ENCODE results near the gene OLIG1. TPM values are rescaled to one million over a fixed set of nuclear protein-coding genes. Genes with fewer than 3 reads are reported as not detected.

OLIG1 gene
- total and polyA plus RNA-seq, 3 donors from 2014 or later, result 3.9 to 5.1 (median 4.3) TPM

DNA sequence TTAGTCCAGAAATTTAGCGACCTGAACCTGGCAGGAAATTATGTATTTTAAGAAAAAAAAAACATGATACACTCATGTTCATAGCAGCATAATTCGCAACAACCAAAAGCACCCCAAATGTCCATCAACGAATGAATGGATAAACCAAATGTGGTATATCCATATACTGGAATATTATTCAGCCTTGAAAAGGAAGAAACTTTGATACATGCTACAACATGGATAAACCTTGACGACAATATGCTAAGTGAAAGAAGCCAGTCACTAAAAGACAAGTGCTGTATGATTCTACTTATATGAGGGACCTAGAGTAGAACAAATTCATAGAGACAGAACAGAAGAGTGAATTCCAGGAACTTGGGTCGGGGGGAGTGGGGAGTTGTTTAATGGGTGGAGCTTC lies 698 bp upstream of the OLIG1 start:
- Histone ChIP-seq H3K9me3 (no peaks in the 10 kb centered on the region), H3K36me3 (ENCODE audit: low read depth, missing control alignments) (no peaks in the 10 kb centered on the region), H3K4me1 (no peaks in the 10 kb centered on the region), H3K4me3 (no peak overlapping the region), H3K27me3 (no peaks in the 10 kb centered on the region), H3K27ac (no peak overlapping the region)
- WGBS, 2 donors, result 56 to 62% methylated on average over 5 of the region's 5 CpGs
- DNase-seq, result no peak
- intact Hi-C loops (cut with DNase I; ENCODE audit: low total_unique reads), result no loop called here
- TF ChIP-seq POLR2A (IDR thresholded peaks at IDR 0.05), result no peak
- TF ChIP-seq, protein P1, sequence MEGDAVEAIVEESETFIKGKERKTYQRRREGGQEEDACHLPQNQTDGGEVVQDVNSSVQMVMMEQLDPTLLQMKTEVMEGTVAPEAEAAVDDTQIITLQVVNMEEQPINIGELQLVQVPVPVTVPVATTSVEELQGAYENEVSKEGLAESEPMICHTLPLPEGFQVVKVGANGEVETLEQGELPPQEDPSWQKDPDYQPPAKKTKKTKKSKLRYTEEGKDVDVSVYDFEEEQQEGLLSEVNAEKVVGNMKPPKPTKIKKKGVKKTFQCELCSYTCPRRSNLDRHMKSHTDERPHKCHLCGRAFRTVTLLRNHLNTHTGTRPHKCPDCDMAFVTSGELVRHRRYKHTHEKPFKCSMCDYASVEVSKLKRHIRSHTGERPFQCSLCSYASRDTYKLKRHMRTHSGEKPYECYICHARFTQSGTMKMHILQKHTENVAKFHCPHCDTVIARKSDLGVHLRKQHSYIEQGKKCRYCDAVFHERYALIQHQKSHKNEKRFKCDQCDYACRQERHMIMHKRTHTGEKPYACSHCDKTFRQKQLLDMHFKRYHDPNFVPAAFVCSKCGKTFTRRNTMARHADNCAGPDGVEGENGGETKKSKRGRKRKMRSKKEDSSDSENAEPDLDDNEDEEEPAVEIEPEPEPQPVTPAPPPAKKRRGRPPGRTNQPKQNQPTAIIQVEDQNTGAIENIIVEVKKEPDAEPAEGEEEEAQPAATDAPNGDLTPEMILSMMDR (IDR thresholded peaks at IDR 0.05), result no peak

DNA sequence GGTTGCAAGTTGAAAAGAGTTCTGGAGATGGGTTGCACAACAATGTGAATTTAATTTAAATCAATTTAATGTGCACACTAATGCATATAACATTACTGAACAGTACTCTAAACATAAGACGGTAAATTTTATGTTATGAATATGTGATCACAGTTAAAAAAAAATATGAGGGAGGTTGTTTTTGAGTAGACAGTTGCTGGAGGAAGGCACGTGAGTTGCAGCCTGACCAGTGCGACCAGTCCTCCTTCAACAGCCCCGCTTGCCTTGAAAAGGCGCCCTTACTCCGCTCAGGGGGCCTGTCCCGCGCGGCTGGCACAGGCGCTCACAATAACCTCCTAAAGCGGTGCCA lies 322 bp upstream of the OLIG1 start:
- no peak for DNase-seq
- intact Hi-C loops (cut with DNase I; ENCODE audit: low total_unique reads), result no loop called here
- Histone ChIP-seq H3K9me3 (no peaks in the 10 kb centered on the region), H3K27ac (no peak overlapping the region), H3K4me1 (no peaks in the 10 kb centered on the region), H3K27me3 (no peaks in the 10 kb centered on the region), H3K4me3 (peak overlapping the region in 1 of 2 donors; percentile 56), H3K36me3 (ENCODE audit: low read depth, missing control alignments) (no peaks in the 10 kb centered on the region)
- TF ChIP-seq, protein P1 (IDR thresholded peaks at IDR 0.05), result no peak
- no peak for TF ChIP-seq POLR2A (IDR thresholded peaks at IDR 0.05)
- WGBS, 2 donors, result 3 to 5% methylated on average over 11 of the region's 11 CpGs

DNA sequence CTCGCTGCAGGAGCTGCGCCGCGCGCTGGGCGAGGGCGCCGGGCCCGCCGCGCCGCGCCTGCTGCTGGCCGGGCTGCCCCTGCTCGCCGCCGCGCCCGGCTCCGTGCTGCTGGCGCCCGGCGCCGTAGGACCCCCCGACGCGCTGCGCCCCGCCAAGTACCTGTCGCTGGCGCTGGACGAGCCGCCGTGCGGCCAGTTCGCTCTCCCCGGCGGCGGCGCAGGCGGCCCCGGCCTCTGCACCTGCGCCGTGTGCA lies 730 bp downstream of the OLIG1 start:
- Histone ChIP-seq H3K27ac (no peak overlapping the region), H3K9me3 (no peaks in the 10 kb centered on the region), H3K4me1 (no peaks in the 10 kb centered on the region), H3K36me3 (ENCODE audit: low read depth, missing control alignments) (no peaks in the 10 kb centered on the region), H3K27me3 (no peaks in the 10 kb centered on the region), H3K4me3 (peak overlapping the region; percentile 24 to 58)
- no peak for DNase-seq
- no peak for TF ChIP-seq POLR2A (IDR thresholded peaks at IDR 0.05)
- TF ChIP-seq, protein P1 (IDR thresholded peaks at IDR 0.05), result no peak
- 2% methylated on average over 18 of the region's 44 CpGs; no CpG with 5 or more reads in 1 of the 2 donors for WGBS, 2 donors
- intact Hi-C loops (cut with DNase I; ENCODE audit: low total_unique reads), result no loop called here

DNA sequence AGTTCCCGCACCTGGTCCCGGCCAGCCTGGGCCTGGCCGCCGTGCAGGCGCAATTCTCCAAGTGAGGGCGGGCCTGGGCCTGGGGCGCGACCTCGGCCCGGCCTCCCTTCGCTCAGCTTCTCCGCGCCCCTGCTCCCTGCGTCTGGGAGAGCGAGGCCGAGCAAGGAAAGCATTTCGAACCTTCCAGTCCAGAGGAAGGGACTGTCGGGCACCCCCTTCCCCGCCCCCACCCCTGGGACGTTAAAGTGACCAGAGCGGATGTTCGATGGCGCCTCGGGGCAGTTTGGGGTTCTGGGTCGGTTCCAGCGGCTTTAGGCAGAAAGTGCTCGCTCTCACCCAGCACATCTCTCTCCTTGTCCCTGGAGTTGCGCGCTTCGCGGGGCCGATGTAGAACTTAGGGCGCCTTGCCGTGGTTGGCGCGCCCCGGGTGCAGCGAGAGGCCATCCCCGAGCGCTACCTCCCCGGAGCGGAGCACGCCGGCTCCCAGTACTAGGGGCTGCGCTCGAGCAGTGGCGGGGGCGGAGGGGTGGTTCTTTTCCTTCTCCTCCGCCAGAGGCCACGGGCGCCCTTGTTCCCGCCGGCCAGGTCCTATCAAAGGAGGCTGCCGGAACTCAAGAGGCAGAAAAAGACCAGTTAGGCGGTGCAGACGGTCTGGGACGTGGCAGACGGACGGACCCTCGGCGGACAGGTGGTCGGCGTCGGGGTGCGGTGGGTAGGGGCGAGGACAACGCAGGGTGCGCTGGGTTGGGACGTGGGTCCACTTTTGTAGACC lies 1.2 kb downstream of the OLIG1 start:
- no peak for TF ChIP-seq POLR2A (IDR thresholded peaks at IDR 0.05)
- TF ChIP-seq, protein P1 (IDR thresholded peaks at IDR 0.05), result no peak
- Histone ChIP-seq H3K27me3 (no peaks in the 10 kb centered on the region), H3K4me3 (peak overlapping the region; percentile 24 to 58), H3K27ac (no peak overlapping the region), H3K9me3 (no peaks in the 10 kb centered on the region), H3K4me1 (no peaks in the 10 kb centered on the region), H3K36me3 (ENCODE audit: low read depth, missing control alignments) (no peaks in the 10 kb centered on the region)
- intact Hi-C loops (cut with DNase I; ENCODE audit: low total_unique reads), result no loop called here
- DNase-seq, result no peak
- WGBS, 2 donors, result 0 to 3% methylated on average over 1 to 56 of the region's 69 CpGs

DNA sequence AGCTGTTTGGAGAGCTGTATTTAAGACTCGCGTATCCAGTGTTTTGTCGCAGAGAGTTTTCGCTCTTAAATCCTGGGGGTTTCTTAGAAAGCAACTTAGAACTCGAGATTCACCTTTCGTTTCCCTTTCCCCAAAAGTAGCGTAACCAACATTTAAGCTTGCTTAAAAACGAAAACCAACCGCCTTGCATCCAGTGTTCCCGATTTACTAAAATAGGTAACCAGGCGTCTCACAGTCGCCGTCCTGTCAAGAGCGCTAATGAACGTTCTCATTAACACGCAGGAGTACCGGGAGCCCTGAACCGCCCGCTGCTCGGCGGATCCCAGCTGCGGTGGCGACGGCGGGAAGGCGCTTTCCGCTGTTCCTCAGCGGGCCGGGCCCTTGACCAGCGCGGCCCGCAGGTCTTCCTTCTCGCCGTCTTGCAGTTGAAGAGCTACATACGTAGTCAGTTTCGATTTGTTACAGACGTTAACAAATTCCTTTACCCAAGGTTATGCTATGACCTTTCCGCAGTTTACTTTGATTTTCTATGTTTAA lies 1.9 kb downstream of the OLIG1 start:
- WGBS, 2 donors, result 3% methylated on average over 37 to 38 of the region's 38 CpGs
- DNase-seq, result no peak
- intact Hi-C loops (cut with DNase I; ENCODE audit: low total_unique reads), result no loop called here
- Histone ChIP-seq H3K9me3 (no peaks in the 10 kb centered on the region), H3K36me3 (ENCODE audit: low read depth, missing control alignments) (no peaks in the 10 kb centered on the region), H3K27me3 (no peaks in the 10 kb centered on the region), H3K4me3 (peak overlapping the region in 1 of 2 donors; percentile 58), H3K27ac (no peak overlapping the region), H3K4me1 (no peaks in the 10 kb centered on the region)
- TF ChIP-seq, protein P1 (IDR thresholded peaks at IDR 0.05), result no peak
- TF ChIP-seq POLR2A (IDR thresholded peaks at IDR 0.05), result no peak

Data from testis (tissue), 3 donors.